GM18951 (cell line): ENCODE data around the gene RAB3IL1.

Experiments
- POLR2A ChIP-seq: IDR thresholded peaks from 4 replicates; pipeline ENCODE4 v1.6.1; 2011; ENCODE audit warnings: mild to moderate bottlenecking; ENCODE audit not compliant: insufficient read length, insufficient read depth; ENCODE audit errors: extremely low read depth
- in situ Hi-C: fragments of 300-500 bp; cut with MboI; formaldehyde crosslinking; loops from one replicate; pipeline ENCODE4 v1.12.0; 2022; ENCODE audit warnings: low sequenced_read_pairs, mixed read lengths, inconsistent platforms; ENCODE audit not compliant: unreplicated experiment

The RAB3IL1 gene

GRCh38 chr11:61875698-61876097, 41.7 kb downstream of the RAB3IL1 start:
- in situ Hi-C loops, result no loop called here
- no peak for TF ChIP-seq POLR2A

- in situ Hi-C loops, result no loop called here
These were observed 42.5 kb downstream of the RAB3IL1 start for GRCh38 chr11:61874853-61875252.

GRCh38 chr11:61874377-61874809, 43.0 kb downstream of the RAB3IL1 start:
- no peak for TF ChIP-seq POLR2A
- in situ Hi-C loops, result no loop called here

More at GRCh38 chr11:61874853-61875252, 42.5 kb downstream of the RAB3IL1 start:
- TF ChIP-seq POLR2A, result no peak

GRCh38 chr11:61873588-61874376, 43.6 kb downstream of the RAB3IL1 start:
- in situ Hi-C loops, result no loop called here
- TF ChIP-seq POLR2A, result no peak

- TF ChIP-seq POLR2A, result no peak
- in situ Hi-C loops, result no loop called here
These were observed 44.3 kb downstream of the RAB3IL1 start for GRCh38 chr11:61872935-61873565.

- no peak for TF ChIP-seq POLR2A
- in situ Hi-C loops, result no loop called here
These were observed 46.2 kb downstream of the RAB3IL1 start for GRCh38 chr11:61871158-61871597.

GRCh38 chr11:61870541-61871031, 46.8 kb downstream of the RAB3IL1 start:
- no peak for TF ChIP-seq POLR2A
- in situ Hi-C loops, result no loop called here

GRCh38 chr11:61869708-61870451, 47.5 kb downstream of the RAB3IL1 start:
- TF ChIP-seq POLR2A, result no peak
- in situ Hi-C loops, result no loop called here

GRCh38 chr11:61869429-61869707, 48.0 kb downstream of the RAB3IL1 start:
- in situ Hi-C loops, result no loop called here

GRCh38 chr11:61868571-61869428, 48.6 kb downstream of the RAB3IL1 start:
- no peak for TF ChIP-seq POLR2A
- in situ Hi-C loops, result no loop called here

More at GRCh38 chr11:61869429-61869707, 48.0 kb downstream of the RAB3IL1 start:
- TF ChIP-seq POLR2A, result no peak

GRCh38 chr11:61866958-61867343, 50.4 kb downstream of the RAB3IL1 start:
- in situ Hi-C loops, result no loop called here
- TF ChIP-seq POLR2A, result no peak

- no peak for TF ChIP-seq POLR2A
- in situ Hi-C loops, result no loop called here
These were observed 51.0 kb downstream of the RAB3IL1 start for GRCh38 chr11:61866231-61866957.
